RWPE1 (cell line): ENCODE measurements around the gene METTL25.

ENCODE experiments used
- CTCF ChIA-PET: fragments of 350-600 bp; sonication (Branson Sonifier 250); formaldehyde crosslinking; extraction: SDS; loops from one replicate; lab custom pipeline; 2021; lab: Yijun Ruan, JAX
- POLR2A ChIA-PET: fragments of 400-600 bp; formaldehyde crosslinking; extraction: SDS; loops from one replicate; lab custom pipeline; 2020; ENCODE audit warnings: antibody characterized with exemption; ENCODE audit not compliant: low non-redundant PET; lab: Yijun Ruan, JAX
- DNase-seq: peaks from one replicate; pipeline ENCODE4 v3.0.0; 2012; ENCODE audit warnings: low spot score
- H3K27ac ChIP-seq: fragments of 450-650 bp; 2 replicates; pipeline ENCODE4 v1.5.1; 2017
- CTCF ChIP-seq: fragments of 450-650 bp; conservative IDR thresholded peaks from 2 replicates; pipeline ENCODE4 v1.5.1; 2017; ENCODE audit warnings: low read depth, mild to moderate bottlenecking

Gene METTL25

GRCh38 chr12:82426081-82426480, 67.8 kb downstream of the METTL25 start:
- no peak for TF ChIP-seq CTCF
- H3K27ac ChIP-seq: no peak overlapping the region
- DNase-seq: no peak
- CTCF ChIA-PET: interaction anchor here (0.6 kb wide), 1 partner anchor 37 kb away, joined by 4 read pairs; no protein-coding TSS in a partner anchor
- POLR2A ChIA-PET: no interaction called here

GRCh38 chr12:82426586-82426985, 68.3 kb downstream of the METTL25 start:
- no peak for TF ChIP-seq CTCF
- no peak overlapping the region for H3K27ac ChIP-seq
- ChIA-PET POLR2A (no interaction called here), CTCF (interaction anchor here (0.6 kb wide), 1 partner anchor 23 kb away, joined by 3 read pairs; no protein-coding TSS in a partner anchor)
- no peak for DNase-seq

GRCh38 chr12:82430541-82431145, 72.3 kb downstream of the METTL25 start:
- no peak for TF ChIP-seq CTCF
- H3K27ac ChIP-seq: no peak overlapping the region
- ChIA-PET CTCF (no interaction called here), POLR2A (no interaction called here)
- DNase-seq: no peak

DNA sequence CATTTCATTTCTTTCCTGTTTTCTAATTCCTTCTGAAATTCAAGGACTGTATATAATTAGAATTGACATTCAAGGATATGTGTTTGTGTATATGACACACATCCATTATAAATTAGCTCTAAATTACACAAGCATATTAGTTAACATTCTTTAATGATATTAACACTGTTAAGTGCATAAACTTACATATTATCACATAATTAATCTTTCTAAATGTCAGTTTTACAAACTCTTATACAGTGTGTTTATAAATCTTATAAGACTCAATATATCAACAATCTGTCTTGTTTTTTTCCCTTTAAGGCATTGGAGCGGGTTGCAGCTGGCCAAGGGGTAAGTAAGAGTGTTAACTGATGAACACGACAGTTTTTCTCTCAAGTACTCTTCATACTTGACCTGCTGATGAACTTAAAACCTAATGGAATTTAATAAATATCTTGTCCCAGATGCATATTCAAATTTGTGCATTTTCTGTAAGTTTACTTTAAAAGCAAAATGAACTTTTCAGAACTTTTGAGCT, 76.1 kb downstream of the METTL25 start:
- TF ChIP-seq CTCF: no peak
- no peak for DNase-seq
- POLR2A ChIA-PET: interaction anchor here (0.6 kb wide), 1 partner anchor 10 kb away, joined by 3 read pairs; no protein-coding TSS in a partner anchor
- CTCF ChIA-PET: no interaction called here
- H3K27ac ChIP-seq: no peak overlapping the region

GRCh38 chr12:82436354-82436753, 78.0 kb downstream of the METTL25 start:
- no peak overlapping the region for H3K27ac ChIP-seq
- no peak for DNase-seq
- TF ChIP-seq CTCF: no peak
- CTCF ChIA-PET: no interaction called here
- POLR2A ChIA-PET: no interaction called here

DNA sequence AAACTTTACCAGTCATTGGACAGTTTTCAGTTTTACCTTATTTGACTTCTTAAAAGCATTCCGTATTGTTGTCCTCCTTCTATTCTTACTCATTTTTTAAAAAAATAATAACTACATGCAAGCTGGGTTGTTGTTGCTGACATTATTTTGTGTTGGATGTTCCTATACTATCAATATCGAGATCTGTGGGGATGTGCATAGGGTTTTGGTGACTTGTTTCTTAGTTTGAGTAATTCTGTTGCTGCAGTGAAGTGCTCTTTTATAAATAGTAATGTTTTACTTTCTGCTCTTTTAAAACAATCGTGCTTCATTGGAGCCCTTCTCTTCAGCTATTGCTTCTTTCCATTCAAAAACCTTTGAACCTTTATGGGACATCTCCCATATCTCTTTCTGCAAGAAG, 79.4 kb downstream of the METTL25 start:
- no peak for DNase-seq
- POLR2A ChIA-PET: no interaction called here
- no peak overlapping the region for H3K27ac ChIP-seq
- CTCF ChIA-PET: interaction anchor here (0.6 kb wide), 1 partner anchor 518 kb away, joined by 4 read pairs; no protein-coding TSS in a partner anchor
- no peak for TF ChIP-seq CTCF
